Stomach (tissue), 4 donors: ENCODE measurements around the gene RNF19B.

Experiments
- POLR2A ChIP-seq, 4 donors: fragments of 450-650 bp; IDR thresholded peaks; one replicate each; pipeline ENCODE4 v1.6.1; 2016; ENCODE audit warnings: antibody characterized with exemption in 4 of 4, control low read depth in 2 of 4, mild to moderate bottlenecking in 1 of 4, moderate library complexity in 1 of 4
- POLR2AphosphoS5 ChIP-seq, 3 donors: sonication (generic); formaldehyde crosslinking; IDR thresholded peaks; one replicate each; pipeline ENCODE4 v1.6.1; 2016; ENCODE audit warnings: antibody characterized with exemption in 3 of 3
- TF ChIP-seq, protein P1 (sequence below), 7 experiments: fragments of 450-650 bp in 4 of 7; fragments of 200-600 bp in 3 of 7; sonication (generic) in 3 of 7; IDR thresholded peaks; one replicate each; pipeline ENCODE4 v1.5.1; 2016 to 2019; ENCODE audit warnings: antibody characterized with exemption in 7 of 7, control low read depth in 2 of 7, mild to moderate bottlenecking in 1 of 7

DNA sequence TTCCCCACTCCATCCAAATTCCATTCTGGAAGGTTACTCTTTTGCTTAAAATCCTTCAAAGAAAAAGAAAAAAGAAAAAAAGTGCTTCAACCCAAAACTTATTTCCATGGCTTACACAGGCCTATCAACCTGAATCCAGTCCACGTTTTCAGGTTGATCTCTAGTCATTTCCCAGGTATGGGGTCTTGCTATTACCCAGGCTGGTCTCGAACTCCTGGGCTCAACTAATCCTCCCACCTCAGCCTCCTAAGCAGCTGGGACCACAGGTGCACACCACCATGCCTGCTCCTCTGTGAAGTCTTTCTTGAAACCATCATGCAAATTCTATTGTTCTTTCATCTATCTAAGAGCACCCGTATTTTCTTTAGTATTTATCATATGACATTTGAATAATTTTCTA is 7.6 kb downstream of the RNF19B start:
- no peak for TF ChIP-seq POLR2A (IDR thresholded peaks at IDR 0.05)
- TF ChIP-seq, protein P1, sequence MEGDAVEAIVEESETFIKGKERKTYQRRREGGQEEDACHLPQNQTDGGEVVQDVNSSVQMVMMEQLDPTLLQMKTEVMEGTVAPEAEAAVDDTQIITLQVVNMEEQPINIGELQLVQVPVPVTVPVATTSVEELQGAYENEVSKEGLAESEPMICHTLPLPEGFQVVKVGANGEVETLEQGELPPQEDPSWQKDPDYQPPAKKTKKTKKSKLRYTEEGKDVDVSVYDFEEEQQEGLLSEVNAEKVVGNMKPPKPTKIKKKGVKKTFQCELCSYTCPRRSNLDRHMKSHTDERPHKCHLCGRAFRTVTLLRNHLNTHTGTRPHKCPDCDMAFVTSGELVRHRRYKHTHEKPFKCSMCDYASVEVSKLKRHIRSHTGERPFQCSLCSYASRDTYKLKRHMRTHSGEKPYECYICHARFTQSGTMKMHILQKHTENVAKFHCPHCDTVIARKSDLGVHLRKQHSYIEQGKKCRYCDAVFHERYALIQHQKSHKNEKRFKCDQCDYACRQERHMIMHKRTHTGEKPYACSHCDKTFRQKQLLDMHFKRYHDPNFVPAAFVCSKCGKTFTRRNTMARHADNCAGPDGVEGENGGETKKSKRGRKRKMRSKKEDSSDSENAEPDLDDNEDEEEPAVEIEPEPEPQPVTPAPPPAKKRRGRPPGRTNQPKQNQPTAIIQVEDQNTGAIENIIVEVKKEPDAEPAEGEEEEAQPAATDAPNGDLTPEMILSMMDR (IDR thresholded peaks at IDR 0.05) = no peak
- no peak for TF ChIP-seq POLR2AphosphoS5 (IDR thresholded peaks at IDR 0.05)
